GM12878 (cell line): ENCODE measurements around the gene IFT88.

Source experiments
- BACH1 ChIP-seq: fragments of 450-650 bp; IDR thresholded peaks from 2 replicates; pipeline ENCODE4 v1.6.1; 2017; ENCODE audit warnings: mild to moderate bottlenecking, borderline replicate concordance
- GATAD2B ChIP-seq: fragments of 450-650 bp; conservative IDR thresholded peaks from 2 replicates; pipeline ENCODE4 v1.6.1; 2017; ENCODE audit warnings: low read depth, mild to moderate bottlenecking, moderate library complexity
- NRF1 ChIP-seq: conservative IDR thresholded peaks from 2 replicates; pipeline ENCODE4 v1.6.1; 2011; ENCODE audit warnings: mild to moderate bottlenecking, low read depth, low read length, improper control_type of control experiment
- TF ChIP-seq, protein P1 (sequence below), 3 experiments: IDR thresholded peaks in 2 of 3; conservative IDR thresholded peaks in 1 of 3; 2 replicates each; pipeline ENCODE4 v1.5.1; 2011; ENCODE audit warnings: low read depth in 3 of 3, low read length in 3 of 3, mild to moderate bottlenecking in 3 of 3, control low read depth in 2 of 3, moderate library complexity in 2 of 3, inconsistent platforms in 1 of 3, mixed read lengths in 1 of 3; ENCODE audit not compliant: control insufficient read depth in 2 of 3, insufficient read depth in 1 of 3; ENCODE audit errors: extremely low read depth in 1 of 3
- TF ChIP-seq, protein P2 (sequence below): fragments of 450-650 bp; IDR thresholded peaks from 2 replicates; pipeline ENCODE4 v1.6.1; 2017; ENCODE audit warnings: mild to moderate bottlenecking

DNA sequence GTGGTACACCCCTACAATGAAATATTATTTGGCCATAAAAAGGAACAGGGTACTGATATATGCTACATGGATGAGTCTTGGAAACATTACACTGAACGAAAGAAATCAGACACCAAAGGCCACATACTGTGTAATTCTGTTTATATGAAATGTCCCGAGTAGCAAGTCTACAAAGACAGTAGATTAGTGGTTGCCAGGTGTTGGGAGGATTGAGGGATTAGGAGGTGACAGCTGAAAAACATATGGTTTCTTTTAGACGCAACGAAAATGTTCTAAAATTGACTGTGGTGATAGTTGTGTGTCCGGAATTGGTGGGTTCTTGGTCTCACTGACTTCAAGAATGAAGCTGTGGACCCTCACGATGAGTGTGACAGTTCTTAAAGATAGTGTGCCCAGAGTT is 171.7 kb downstream of the IFT88 start:
- TF ChIP-seq GATAD2B (no peak), NRF1 (no peak), BACH1 (no peak)
- TF ChIP-seq, protein P1, sequence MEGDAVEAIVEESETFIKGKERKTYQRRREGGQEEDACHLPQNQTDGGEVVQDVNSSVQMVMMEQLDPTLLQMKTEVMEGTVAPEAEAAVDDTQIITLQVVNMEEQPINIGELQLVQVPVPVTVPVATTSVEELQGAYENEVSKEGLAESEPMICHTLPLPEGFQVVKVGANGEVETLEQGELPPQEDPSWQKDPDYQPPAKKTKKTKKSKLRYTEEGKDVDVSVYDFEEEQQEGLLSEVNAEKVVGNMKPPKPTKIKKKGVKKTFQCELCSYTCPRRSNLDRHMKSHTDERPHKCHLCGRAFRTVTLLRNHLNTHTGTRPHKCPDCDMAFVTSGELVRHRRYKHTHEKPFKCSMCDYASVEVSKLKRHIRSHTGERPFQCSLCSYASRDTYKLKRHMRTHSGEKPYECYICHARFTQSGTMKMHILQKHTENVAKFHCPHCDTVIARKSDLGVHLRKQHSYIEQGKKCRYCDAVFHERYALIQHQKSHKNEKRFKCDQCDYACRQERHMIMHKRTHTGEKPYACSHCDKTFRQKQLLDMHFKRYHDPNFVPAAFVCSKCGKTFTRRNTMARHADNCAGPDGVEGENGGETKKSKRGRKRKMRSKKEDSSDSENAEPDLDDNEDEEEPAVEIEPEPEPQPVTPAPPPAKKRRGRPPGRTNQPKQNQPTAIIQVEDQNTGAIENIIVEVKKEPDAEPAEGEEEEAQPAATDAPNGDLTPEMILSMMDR (IDR thresholded peaks at IDR 0.05 in 2 of 3, conservative IDR thresholded peaks at IDR 0.05 in 1 of 3; ENCODE audit: control insufficient read depth in 2 of 3, extremely low read depth in 1 of 3, insufficient read depth in 1 of 3, low read depth in 3 of 3, low read length in 3 of 3), result no peak
- TF ChIP-seq, protein P2, sequence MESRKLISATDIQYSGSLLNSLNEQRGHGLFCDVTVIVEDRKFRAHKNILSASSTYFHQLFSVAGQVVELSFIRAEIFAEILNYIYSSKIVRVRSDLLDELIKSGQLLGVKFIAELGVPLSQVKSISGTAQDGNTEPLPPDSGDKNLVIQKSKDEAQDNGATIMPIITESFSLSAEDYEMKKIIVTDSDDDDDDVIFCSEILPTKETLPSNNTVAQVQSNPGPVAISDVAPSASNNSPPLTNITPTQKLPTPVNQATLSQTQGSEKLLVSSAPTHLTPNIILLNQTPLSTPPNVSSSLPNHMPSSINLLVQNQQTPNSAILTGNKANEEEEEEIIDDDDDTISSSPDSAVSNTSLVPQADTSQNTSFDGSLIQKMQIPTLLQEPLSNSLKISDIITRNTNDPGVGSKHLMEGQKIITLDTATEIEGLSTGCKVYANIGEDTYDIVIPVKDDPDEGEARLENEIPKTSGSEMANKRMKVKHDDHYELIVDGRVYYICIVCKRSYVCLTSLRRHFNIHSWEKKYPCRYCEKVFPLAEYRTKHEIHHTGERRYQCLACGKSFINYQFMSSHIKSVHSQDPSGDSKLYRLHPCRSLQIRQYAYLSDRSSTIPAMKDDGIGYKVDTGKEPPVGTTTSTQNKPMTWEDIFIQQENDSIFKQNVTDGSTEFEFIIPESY, result no peak
